Central memory CD4-positive, alpha-beta T cell (primary cell): Measurements from ENCODE around the gene SLC26A9.

ENCODE experiments used
- DNase-seq: peaks from one replicate; pipeline ENCODE4 v3.0.0; 2022
- total RNA-seq, 3 experiments: gene quantifications; one replicate each; lab custom pipeline; 2026; lab: John Stamatoyannopoulos, UW

SLC26A9 gene
- 0 reads per million in 3 experiments for total RNA-seq

DNA sequence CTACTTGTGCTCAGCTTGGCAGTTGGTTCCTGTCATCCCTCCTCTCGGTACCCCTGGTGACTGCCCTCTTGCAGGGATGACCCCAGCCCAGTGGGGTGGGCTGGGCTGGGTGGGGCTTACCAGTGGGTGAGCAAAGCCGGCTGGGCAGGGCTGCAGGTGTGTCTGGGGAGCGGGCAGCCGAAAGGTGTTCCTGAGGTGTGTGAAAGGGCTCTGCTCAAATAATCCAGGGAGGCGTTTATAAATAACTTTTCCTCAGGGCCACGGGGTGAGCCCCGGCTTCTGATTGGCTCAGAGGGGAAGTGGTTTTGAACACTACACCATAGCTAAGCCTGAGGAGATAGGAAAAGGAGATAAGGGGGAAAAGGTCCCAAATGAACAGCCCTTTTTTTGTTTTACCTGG is at the start of gene SLC26A9:
SLC26A9 (minus strand) TSS at position 212 of the 400 bp plus-strand sequence. CDS start 7,636 bp downstream, outside the sequence.
- no peak for DNase-seq

DNA sequence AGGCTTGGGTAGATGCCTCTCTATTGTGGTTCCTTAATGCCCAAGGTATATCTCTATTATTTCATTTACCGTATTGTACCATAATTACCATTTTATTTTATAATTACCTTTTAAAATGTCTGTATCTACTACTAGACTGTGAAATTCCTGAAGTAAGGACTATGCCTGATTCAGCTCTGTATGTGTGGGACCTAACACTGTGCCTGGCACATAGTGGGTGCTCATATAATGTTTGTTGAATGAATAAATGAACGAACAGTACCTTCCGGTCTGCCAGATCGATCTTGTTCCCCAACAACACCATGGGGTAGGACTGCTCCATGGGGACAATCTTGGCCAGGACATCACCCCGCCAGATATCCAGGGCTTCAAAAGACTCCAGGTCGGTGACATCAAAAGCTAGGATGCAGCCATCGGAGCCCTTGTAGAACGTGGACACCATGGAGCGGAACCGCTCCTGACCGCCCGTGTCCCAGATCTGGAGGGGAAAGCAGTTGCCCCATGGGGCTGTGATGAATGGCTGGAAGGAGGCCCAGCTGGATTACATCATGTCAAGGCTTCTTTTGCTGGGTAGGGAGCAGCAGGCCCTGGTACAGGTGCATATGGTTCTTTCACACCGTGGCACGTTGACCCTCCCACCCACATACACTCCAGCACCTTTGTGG is 49.1 kb upstream of the SLC26A9 start:
- no peak for DNase-seq

DNA sequence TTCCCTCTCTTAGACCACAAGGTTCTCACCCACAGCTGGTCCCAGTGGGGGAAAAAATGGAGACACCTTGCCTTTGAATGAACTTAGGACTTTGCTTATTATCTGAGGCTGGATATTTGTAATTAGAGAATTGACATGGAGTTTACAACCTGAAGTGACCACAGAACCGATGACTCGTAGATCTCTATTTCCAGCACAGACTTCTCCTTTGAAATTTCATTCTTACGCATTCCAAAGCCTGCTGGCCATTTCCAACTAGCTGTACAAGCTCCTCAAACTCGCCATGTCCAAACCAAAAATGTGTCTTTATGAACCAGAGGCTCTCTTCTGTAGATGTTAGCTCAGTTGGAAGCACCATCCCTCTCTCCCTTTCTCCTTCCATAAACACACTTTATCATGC is 48.0 kb upstream of the SLC26A9 start:
- no peak for DNase-seq

- DNase-seq = no peak
Observed at GRCh38 chr1:205990226-205990625, 47.0 kb upstream of the SLC26A9 start.

DNA sequence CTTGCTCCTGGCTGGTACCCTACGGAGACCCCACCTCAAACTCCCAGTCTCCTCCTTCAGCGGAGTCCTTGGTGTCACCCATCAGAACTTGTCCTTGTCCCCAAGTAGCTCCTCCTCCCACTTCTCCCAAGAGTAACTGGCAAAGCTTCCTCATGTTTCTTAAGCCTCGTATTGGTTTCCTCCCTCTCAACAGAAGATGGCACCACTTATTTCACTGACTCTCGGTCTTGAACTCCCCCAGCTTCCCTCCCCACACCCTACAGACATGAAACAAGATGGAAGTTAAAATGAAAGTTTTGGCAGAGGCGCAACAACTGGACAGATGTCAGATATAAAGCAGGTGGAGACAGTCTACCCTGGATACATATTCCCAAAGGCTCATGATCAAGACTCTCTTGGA is 46.5 kb upstream of the SLC26A9 start:
- no peak for DNase-seq

GRCh38 chr1:205988585-205988995 is 45.3 kb upstream of the SLC26A9 start:
- DNase-seq = no peak

DNA sequence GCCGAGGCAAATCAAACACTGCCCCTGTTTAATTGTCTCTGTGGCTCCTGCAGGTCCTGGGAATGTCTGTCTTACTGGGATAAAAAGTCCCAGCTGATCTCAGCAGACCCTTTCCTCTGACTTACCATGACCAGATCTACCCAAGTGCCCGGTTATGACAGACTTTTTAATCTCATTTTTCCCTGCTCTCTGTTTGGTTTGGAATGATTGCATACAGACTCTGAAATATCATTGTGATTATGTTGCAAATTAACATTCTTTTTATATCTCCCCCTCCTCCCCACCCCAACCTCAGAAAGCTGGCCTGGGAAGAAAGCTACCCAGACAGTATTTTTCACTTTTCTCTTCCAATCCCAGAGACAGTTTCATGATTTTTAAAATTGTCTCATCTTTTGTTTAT is 43.6 kb upstream of the SLC26A9 start:
- no peak for DNase-seq

DNA sequence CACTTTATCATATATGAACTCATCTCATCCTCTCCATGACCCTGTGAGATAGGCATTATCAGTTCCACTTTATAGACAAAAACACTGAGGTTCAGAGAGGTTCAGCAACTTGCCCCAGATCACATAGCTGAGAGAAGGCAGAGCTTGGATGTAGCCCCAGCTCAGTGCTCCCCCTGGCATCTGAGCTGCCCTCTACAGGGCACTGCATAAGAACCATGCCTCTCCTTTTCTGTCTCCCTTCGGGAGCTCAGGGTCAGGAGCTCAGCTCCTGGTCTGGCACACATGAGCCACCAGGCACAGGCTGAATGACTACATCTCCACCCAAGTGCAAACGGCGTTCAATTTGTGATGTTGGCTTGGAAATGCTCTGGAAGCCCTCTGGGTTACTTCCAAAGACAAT is 43.0 kb upstream of the SLC26A9 start:
- DNase-seq = no peak

DNA sequence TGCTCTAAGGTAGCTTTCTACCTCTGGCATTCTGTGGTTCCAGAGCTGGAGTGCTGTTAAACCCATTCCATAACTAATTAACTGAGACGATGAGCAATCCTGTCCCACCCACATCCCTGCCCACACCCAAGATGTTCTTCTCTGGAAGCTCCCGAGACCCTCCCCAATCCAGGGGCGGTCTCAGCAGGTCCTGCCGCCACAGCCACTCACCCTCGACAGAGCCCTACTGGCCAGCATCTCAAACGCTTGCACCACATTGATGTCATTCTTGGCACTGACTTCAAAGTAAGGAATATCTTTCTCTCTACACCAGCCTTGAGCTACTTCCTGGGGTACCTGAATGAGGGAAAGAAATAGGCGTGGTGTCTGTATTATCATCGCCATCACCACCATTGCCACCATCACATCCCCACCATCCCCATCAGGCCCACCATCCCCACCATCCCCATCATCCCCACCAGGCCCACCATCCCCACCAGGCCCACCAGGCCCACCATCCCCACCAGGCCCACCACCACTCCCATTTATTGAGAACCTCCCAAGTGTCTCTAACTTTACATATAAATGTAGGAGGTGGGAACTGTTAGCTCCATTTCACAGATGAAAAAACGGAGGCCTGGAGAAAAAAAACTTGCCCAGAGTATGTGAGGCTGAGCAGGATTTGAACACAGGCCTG is 42.2 kb upstream of the SLC26A9 start:
- DNase-seq = no peak

GRCh38 chr1:205983925-205984725 is 40.9 kb upstream of the SLC26A9 start:
- DNase-seq = no peak

- DNase-seq = no peak
Observed at GRCh38 chr1:205981257-205981656, 38.0 kb upstream of the SLC26A9 start.

DNA sequence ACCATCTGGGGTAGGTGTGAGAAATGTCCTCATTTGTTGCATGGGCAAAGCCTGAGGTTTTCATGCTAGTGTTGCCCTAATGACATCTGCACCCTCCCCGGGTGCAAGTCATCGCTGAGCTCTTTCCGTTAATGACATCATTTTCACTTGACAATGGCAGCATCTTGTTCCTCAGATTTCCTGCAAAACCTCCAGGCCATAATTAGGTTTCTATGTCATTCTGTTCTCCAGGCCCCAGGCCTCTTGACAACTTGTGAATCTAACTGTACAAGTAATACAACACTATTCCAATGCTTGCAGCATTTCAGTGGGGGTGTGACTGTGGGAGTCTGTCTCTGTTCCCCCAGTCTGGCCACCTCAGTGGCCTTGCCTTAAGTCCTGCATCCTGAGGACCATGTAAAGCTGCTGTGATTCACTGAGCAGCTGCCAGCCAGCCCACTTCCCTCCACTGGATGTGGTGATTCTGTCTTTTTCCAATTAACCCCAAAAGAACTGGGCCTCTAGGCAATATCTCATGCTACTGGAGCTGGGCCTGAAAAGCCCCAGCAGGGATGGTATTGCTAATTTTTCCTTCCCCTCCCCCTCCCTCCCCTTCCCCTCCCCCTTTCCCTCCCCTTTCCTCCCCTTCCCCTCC is 37.1 kb upstream of the SLC26A9 start:
- DNase-seq = no peak

DNA sequence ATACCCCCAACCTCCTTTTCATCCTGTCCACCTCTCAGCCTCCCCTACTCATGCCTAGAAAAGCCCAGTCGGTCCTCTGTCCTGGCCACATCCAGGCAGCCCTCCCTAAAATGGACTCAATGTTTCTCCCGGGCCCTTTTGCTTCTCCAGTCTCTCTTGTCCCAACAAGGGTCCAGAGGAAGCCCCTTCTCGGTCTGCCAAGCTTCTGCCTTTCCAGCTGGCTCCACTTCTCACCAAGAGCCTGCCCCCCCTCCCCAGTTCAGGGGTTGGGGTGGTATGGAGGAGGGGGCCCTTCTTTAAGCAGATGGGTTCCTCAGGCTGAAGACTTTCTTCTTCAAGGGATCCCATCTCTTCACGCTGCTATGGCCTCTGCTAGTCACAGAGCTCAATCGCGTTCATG is 36.0 kb upstream of the SLC26A9 start:
- DNase-seq = no peak

DNA sequence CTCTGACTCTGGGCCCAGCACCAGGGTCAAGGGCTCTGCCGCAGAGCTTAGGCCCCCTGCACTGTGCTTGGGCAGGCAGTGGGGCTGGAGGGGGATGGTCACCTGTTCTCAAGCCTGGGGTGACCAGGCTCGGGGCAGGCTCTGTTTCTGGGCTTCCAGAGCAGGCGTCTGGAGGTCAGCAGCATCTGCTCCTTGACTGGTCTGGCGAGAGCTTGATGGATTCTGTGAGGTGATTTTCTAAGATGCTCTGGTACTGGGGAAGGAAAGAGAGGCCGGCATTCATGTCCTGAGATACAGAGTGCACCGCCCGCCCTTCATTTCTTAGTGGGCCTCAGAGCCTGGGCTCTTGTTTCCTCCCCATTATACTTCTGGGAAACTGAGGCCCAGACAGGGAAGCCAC is 35.4 kb upstream of the SLC26A9 start:
- no peak for DNase-seq

- DNase-seq = peak; percentile 62
Observed at GRCh38 chr1:205977402-205978014, 34.3 kb upstream of the SLC26A9 start.

DNA sequence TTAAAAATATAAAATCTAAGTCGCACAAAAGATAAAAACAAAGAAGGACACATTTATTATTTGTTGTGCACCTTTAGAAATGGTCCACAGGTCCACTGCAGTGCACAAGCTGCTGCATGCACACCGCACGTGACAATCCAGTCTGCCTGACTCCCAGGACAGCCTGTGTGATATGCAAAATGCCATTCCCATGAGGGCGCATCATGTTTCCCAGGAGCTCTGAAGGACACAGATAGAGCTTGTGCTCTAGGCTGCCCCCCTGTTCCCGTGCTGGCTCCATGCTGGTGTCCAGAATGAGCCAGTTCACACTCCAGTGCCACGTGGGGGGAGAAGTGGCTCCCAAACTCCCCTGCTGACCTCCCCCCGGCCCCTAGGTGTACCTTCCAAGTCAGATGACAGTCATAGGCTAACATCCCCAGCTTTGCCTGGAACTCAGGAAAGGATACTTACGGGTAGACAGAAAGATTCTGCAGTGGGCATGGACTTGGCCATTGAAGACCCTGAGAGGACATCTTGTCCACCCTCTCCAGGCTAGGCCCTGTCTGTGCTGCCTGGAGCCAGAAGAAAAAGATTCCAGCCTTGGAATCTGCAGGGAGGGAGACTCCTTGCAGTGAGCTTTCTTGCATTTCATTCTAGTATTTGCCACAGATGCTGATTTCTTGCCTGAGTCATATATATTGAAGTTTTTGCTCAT is 33.6 kb upstream of the SLC26A9 start:
- no peak for DNase-seq

DNA sequence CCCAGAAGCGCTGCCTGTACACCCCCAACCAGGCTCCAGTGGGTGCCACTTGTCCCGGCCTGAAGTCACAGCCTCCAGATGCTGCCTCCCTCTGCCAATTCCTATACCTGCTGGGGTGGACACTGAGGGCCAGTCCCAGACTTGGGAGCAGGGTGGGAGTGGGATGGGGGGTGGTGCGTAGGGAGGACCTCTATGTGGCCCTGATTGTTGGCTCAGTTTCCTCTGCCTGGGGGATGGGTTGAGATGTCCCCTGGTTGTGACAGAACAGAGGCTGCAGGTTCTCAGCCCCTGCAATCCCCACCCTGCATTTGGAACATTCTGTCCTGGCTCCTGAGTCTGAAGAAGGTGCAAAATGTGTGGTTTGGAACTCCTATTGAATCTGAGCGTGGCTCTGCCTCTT is 32.8 kb upstream of the SLC26A9 start:
- no peak for DNase-seq

DNA sequence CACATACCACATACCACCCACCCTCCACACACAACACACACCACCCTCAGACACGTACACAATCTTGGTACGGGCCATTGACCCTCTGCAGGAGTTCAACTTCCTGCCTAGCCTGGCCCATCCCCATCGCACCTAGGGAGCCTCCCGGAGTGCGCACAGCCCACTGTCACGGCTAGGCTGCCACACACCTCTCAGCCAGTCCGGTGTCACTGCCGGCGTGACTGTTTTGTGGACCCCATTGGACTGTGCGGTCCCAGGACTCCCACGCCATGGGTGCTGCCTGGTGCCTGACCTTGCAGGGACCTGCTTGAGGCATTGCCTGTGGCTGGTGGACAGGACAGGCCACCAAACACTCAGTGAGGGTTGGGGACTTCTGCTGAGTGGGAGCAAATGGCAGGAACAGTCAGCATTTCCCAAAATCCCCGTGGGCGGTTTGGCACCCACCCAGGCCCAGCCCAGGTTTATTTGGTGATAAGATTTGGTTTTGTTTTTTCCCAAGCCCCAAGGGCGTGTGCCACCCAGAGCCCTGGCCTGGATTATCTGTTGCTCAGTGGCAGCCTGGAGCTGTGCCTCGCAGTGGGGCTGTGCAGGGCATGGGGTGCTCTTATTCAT is 32.2 kb upstream of the SLC26A9 start:
- DNase-seq = no peak

GRCh38 chr1:205974712-205975111 is 31.5 kb upstream of the SLC26A9 start:
- DNase-seq = no peak

DNA sequence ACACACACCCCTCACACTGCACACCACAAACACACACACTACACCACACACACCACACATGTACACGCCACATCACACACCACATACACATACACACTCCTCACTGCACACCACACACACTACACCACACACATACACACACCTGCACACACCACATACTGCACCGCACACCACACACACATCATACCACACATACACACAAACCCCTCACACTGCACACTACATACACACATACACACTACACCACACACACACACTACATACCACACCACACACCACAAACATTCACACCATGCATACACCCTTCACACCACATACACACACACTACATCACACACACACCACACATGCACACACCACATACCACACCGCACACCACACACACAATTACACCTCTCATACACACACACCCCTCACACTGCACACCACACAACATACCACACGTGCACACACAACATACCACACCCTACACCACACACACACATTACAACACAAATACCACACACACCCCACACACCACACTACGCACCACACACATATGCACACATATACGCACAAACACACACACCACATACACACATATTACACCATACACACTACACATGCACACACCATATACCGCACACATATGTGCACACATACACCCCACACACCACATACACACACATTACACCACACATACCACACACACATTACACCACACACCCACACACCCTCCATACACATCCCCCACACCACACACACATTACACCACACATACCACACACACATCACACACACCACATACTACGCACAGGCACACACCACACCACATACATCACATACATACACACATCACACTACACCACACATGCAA is 30.3 kb upstream of the SLC26A9 start:
- no peak for DNase-seq
